Astrocyte of the spinal cord (primary cell): ENCODE results near the gene PRPF8.
"Not testable (repeated sequence)": the region's sequence is repeated elsewhere in the genome, so short reads cannot be mapped to it uniquely, and the experiment has no call there.

ENCODE experiments used
- DNase-seq: peaks from one replicate; pipeline ENCODE4 v3.0.0; 2011; ENCODE audit warnings: low read depth, low spot score
- H3K4me3 ChIP-seq: 2 replicates; pipeline ENCODE4 v1.5.1; 2011; ENCODE audit warnings: low read depth, mild to moderate bottlenecking, low read length, moderate library complexity
- CTCF ChIP-seq: IDR thresholded peaks from 2 replicates; pipeline ENCODE4 v1.5.1; 2012; ENCODE audit warnings: low read depth, mild to moderate bottlenecking, low read length, inconsistent platforms
- in situ Hi-C: cut with HindIII; loops from 2 replicates; pipeline ENCODE4 v1.10.0; 2017; ENCODE audit warnings: low sequenced_read_pairs

PRPF8 gene

GRCh38 chr17:1705004-1705403 is 20.3 kb upstream of the PRPF8 start:
- DNase-seq = no peak
- TF ChIP-seq CTCF = no peak
- in situ Hi-C loops = no loop called here
- H3K4me3 ChIP-seq = no peak overlapping the region

GRCh38 chr17:1703063-1703462 is 18.4 kb upstream of the PRPF8 start:
- no peak for TF ChIP-seq CTCF
- in situ Hi-C loops = no loop called here
- DNase-seq = no peak
- no peak overlapping the region for H3K4me3 ChIP-seq

- DNase-seq, H3K4me3 ChIP-seq, in situ Hi-C loops: not testable (repeated sequence)
These were observed 15.2 kb upstream of the PRPF8 start for GRCh38 chr17:1699891-1700290.

GRCh38 chr17:1697681-1698080 is 13.0 kb upstream of the PRPF8 start:
- DNase-seq = no peak
- in situ Hi-C loops = no loop called here
- TF ChIP-seq CTCF = no peak
- H3K4me3 ChIP-seq = no peak overlapping the region

- TF ChIP-seq CTCF = no peak
- H3K4me3 ChIP-seq = no peak overlapping the region
- DNase-seq = no peak
- in situ Hi-C loops = no loop called here
These were observed 10.7 kb upstream of the PRPF8 start for GRCh38 chr17:1695365-1695764.

GRCh38 chr17:1693339-1693738 is 8.7 kb upstream of the PRPF8 start:
- DNase-seq = no peak
- in situ Hi-C loops = no loop called here
- no peak for TF ChIP-seq CTCF
- no peak overlapping the region for H3K4me3 ChIP-seq

- in situ Hi-C loops = no loop called here
- no peak overlapping the region for H3K4me3 ChIP-seq
- TF ChIP-seq CTCF = no peak
- DNase-seq = no peak
These were observed 6.0 kb upstream of the PRPF8 start for GRCh38 chr17:1690544-1691221.

GRCh38 chr17:1688405-1688804 is 3.7 kb upstream of the PRPF8 start:
- in situ Hi-C loops, DNase-seq, H3K4me3 ChIP-seq: not testable (repeated sequence)
